ENCODE data around the gene FASN.

- TF ChIP-seq EZH2 (IDR thresholded peaks at IDR 0.05; ENCODE audit: insufficient read depth, poor library complexity, severe bottlenecking) (no peak), EZH2phosphoT487 (IDR thresholded peaks at IDR 0.05; ENCODE audit: insufficient read depth, low read depth) (no peak)
Observed at GRCh38 chr17:82034371-82035011, 63.5 kb downstream of the FASN start.

Measured in GM23248 (cell line).